CD4-positive, alpha-beta T cell treated with Interleukin-12 subunit alpha and Interleukin-12 subunit beta, for 1 hour (primary cell): ENCODE results near the gene PROB1.
"Not testable (repeated sequence)": the region's sequence is repeated elsewhere in the genome, so short reads cannot be mapped to it uniquely, and the experiment has no call there.

Experiments
- DNase-seq: peaks from one replicate; pipeline ENCODE4 v3.0.0-alpha.2; 2020

PROB1 gene

GRCh38 chr5:139413963-139414362, 19.1 kb upstream of the PROB1 start:
- no peak for DNase-seq

- no peak for DNase-seq
Measured at GRCh38 chr5:139413153-139413552, 18.2 kb upstream of the PROB1 start.

GRCh38 chr5:139410993-139411828, 16.3 kb upstream of the PROB1 start:
- DNase-seq, result no peak

GRCh38 chr5:139410121-139410992, 15.5 kb upstream of the PROB1 start:
- DNase-seq, result no peak

- not testable (repeated sequence) for DNase-seq
Measured at GRCh38 chr5:139409116-139409515, 14.2 kb upstream of the PROB1 start.

- DNase-seq, result no peak
Measured at GRCh38 chr5:139408191-139408590, 13.3 kb upstream of the PROB1 start.

- DNase-seq, result no peak
Measured at GRCh38 chr5:139407517-139407916, 12.6 kb upstream of the PROB1 start.

GRCh38 chr5:139406963-139407362, 12.1 kb upstream of the PROB1 start:
- no peak for DNase-seq

- no peak for DNase-seq
Measured at GRCh38 chr5:139404484-139404840, 9.6 kb upstream of the PROB1 start.

GRCh38 chr5:139403787-139404483, 9.0 kb upstream of the PROB1 start, which contains the start of gene SPATA24:
Gene SPATA24 (minus strand): TSS chr5:139404089. CDS start chr5:139404060, 29 bp downstream.
- peak; percentile 97 for DNase-seq

GRCh38 chr5:139403418-139403786, 8.5 kb upstream of the PROB1 start:
- no peak for DNase-seq

GRCh38 chr5:139402561-139403158, 7.8 kb upstream of the PROB1 start:
- DNase-seq, result peak; percentile 24

GRCh38 chr5:139401546-139401945, 6.6 kb upstream of the PROB1 start:
- DNase-seq, result no peak

- DNase-seq, result no peak
Measured at GRCh38 chr5:139399501-139400121, 4.7 kb upstream of the PROB1 start.

GRCh38 chr5:139397921-139398320, 3.0 kb upstream of the PROB1 start:
- no peak for DNase-seq

- DNase-seq, result no peak
Measured at GRCh38 chr5:139396691-139397090, 1.8 kb upstream of the PROB1 start.

GRCh38 chr5:139395844-139396640, 1.1 kb upstream of the PROB1 start:
- no peak for DNase-seq

GRCh38 chr5:139394123-139394653, 716 bp downstream of the PROB1 start:
- DNase-seq, result peak; percentile 67

- no peak for DNase-seq
Measured at GRCh38 chr5:139393497-139394122, 1.3 kb downstream of the PROB1 start.

- DNase-seq, result peak; percentile 83
Measured at GRCh38 chr5:139392678-139393496, 2.0 kb downstream of the PROB1 start.
